Stimulated activated CD4-positive, alpha-beta T cell treated with anti-CD3 and anti-CD28 coated beads, Interleukin-12 subunit alpha, Interleukin-12 subunit beta, amount 100 ng/mL, for 4 hours (primary cell): Measurements from ENCODE around the gene SLFN12.
A peak's percentile ranks its signal among the peaks of the same experiment; 100 is the strongest.
"Not testable (repeated sequence)": the region's sequence is repeated elsewhere in the genome, so short reads cannot be mapped to it uniquely, and the experiment has no call there.

Experiments
- DNase-seq: peaks from one replicate; pipeline ENCODE4 v3.0.0-alpha.2; 2020

SLFN12 gene

GRCh38 chr17:35432176-35433074, at the start of gene SLFN12:
Gene SLFN12, minus strand, starts transcription at chr17:35432500. Its CDS starts 9,472 bp downstream, at chr17:35423028.
- DNase-seq = peak; percentile 14

- no peak for DNase-seq
Measured at GRCh38 chr17:35479271-35479670, 47.0 kb upstream of the SLFN12 start.

GRCh38 chr17:35477248-35477647, 44.9 kb upstream of the SLFN12 start:
- no peak for DNase-seq

- DNase-seq = no peak
Measured at GRCh38 chr17:35476283-35476820, 44.1 kb upstream of the SLFN12 start.

DNA sequence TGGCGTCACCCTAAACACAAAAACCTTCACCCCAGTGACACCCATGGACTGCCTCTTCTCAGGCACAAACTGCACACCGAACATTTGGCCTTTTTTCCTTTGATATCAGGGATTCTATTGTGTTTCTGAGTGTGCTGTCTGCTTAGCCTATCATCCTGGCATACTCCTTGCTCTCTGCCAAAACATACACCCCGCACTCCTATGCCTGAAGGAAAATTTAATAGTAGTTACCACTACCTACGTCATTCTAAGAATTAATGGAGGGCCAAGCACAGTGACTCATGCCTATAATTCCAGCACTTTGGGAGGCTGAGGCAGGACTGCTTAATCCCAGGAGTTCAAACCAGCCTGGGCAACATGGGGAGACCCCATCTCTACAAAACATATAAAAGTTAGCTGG, 36.2 kb upstream of the SLFN12 start:
- DNase-seq = no peak

DNA sequence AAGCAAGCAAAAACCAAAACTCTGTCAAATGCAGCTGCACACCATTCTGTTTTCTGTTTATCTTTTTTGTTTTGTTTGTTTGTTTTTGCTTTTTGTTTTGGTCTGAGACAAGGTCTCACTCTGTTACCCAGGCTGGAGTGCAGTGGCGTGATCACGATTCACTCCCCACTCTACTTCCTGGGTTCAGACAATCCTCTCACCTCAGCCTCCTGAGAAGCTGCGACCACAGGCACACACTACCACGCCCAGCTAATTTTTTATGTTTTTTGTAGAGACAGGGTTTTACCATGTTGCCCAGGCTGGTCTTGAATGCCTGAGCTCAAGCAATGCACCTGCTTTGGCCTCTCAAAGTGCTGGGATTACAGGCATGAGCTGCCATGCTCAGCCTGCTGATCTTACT, 35.5 kb upstream of the SLFN12 start:
- no peak for DNase-seq

DNA sequence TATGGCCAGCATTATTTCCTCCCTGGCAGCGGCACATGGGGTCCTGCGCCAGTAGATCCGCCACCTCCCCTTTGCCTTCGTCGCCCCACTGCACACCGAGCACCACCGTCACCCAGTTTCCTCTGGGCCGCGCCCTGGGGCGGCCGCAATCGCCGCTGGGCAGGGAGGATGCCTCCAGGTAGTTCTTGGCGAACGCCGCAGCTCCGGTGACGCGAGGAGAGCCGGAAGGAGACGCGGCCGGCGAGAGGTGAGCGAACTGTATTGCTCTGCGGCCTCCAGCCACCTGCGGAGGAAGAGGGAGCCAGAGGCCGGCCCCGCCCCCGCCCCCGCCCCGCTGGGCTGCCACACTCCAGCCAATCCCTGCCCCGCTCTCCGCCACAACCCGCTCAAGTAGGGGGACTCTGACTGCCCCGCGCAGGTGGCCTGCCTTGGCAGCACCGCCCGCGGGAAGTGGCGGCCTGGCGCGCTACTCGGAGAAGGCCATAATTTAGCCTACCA, 28.1 kb upstream of the SLFN12 start:
- peak; percentile 22 for DNase-seq

- not testable (repeated sequence) for DNase-seq
Measured at GRCh38 chr17:35454035-35454434, 21.7 kb upstream of the SLFN12 start.

GRCh38 chr17:35453171-35453570, 20.9 kb upstream of the SLFN12 start:
- DNase-seq = no peak

DNA sequence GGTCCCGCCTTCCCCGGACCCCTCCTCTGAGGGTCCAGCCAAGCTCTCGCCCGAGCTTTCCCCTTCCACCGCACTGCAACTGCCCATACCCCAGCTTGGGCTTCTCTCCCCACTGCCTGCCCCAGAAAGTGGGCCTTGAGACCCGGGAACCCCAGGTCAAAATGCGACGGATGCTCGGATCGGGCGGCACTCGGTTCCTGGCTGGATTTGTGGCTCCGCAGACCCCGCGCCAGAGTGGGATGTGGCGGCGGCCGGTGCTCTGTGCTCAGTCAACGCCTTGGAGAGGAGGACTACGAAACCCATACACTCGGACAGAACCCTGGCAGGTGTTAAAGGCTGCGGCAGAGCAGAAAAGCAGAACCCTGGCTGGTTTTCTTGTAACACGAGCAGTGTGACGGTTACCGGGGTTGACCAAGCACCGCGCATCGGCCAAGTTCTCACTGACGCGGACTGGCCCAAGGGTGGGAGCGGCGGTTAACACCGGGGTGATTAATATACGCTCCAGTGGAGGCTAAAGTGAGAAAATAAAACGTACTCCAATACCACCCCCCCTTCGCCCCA, 17.2 kb upstream of the SLFN12 start:
- DNase-seq = no peak

DNA sequence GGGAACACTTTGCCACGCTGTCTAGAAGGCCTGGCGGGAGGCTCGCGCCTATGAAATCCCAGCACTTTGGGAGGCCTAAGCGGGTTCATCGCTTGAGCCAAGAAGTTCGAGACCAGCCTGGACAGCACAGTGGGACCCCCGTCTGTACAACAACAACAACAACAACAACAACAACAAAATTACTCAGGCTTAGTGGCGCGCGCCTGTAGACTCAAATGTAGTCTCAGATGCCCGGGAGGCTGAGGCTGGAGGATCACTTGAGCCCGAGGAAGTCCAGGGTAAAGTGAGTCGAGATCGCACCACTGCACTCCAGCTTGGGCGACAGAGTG, 16.6 kb upstream of the SLFN12 start:
- no peak for DNase-seq

- peak; percentile 79 for DNase-seq
Measured at GRCh38 chr17:35448214-35448898, 16.1 kb upstream of the SLFN12 start, which contains the start of gene SLFN13. Gene SLFN13, minus strand, starts transcription at chr17:35448766. Its CDS starts 3,086 bp downstream, at chr17:35445680.

DNA sequence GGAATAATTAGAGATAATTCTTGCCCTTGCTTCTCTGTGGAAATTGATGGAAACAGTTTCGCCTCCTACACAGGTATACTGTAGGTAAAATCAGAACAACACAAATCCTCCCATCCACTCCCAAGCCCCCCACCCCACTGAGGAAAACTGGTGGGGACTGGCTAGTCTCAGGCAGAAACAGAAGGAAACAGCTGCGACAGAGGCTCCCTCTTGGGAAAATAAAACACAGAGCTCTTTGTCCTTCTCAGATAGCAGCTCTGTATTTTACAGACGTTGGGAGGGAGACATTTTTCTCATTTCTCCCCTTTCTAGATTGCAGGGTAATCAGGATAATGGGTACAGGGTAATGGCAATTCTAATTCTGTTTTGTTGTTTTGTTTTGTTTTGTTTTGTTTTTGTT, 15.2 kb upstream of the SLFN12 start:
- DNase-seq = no peak

DNA sequence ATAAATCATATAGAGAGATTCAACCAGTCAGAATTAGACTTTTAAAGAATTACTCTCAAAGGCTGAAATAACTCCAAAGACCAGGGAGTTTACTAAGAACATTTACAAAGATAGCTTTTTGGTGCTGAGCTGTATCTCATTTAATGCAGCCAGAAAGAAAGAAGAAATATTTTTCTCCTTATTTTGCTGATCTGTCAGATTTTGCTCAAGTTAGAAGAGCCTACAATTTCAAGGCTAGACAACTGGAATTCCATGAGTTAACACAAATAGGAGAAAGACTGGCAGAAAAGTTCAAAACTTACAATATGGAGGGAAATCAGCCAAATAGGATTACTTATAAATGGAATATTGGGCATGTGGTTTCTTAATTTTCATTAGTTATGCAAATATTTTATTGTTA, 6.1 kb upstream of the SLFN12 start:
- no peak for DNase-seq

GRCh38 chr17:35433075-35433894, 985 bp upstream of the SLFN12 start:
- DNase-seq = peak; percentile 55

- no peak for DNase-seq
Measured at GRCh38 chr17:35429702-35430101, 2.6 kb downstream of the SLFN12 start.

GRCh38 chr17:35428229-35428628, 4.1 kb downstream of the SLFN12 start:
- no peak for DNase-seq

DNA sequence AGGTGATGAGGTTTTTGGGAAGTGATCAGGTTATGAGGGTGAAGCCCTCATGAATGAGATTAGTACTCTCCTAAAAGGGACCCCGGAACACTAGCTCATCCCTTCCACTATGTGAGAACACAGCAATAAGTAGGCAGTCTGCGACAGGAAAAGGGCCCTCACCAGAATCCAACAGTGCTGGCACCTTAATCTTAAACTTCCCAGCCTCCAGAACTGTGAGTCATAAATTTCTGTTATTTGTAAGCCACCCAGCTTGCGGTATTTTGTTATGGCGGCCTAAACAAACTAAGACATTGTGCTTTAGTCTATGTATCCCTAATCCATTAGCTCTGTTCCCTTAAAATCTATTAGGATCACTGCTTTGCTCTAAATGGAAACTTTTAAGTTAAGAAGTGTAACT, 8.5 kb downstream of the SLFN12 start:
- no peak for DNase-seq

DNA sequence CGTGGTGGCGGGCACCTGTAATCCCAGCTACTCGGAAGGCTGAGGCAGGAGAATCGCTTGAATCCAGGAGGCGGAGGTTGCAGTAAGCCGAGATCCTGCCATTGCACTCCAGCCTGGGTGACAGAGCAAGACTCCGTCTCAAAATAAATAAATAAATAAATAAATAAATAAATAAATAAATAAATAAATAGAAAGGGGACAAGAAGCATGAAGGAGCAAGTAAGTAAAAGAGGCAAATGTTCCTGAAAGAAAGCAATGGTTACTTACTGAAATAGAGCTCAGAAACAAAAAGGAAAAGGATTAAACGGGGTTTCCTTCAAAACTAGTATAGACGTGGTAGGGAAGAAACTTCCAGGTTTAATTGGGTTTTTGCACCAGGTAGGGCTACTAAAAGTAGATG, 11.2 kb downstream of the SLFN12 start:
- not testable (repeated sequence) for DNase-seq

GRCh38 chr17:35416659-35417058, 15.6 kb downstream of the SLFN12 start:
- no peak for DNase-seq

DNA sequence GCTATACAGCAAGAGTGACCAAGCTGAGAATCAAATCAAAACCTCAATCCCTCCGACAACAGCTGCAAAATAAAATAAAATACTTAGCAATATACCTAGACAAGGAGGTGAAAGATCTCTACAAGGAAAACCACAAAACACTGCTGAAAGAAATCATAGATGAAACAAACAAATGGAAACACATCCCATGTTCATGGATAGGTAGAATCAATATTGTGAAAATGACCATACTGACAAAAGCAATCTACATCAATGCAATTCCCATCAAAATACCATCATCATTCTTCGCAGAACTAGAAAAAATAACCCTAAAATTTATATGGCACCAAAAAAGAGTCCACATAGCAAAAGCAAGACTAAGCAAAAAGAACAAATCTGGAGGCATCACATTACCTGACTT, 17.6 kb downstream of the SLFN12 start:
- DNase-seq = not testable (repeated sequence)

- DNase-seq = no peak
Measured at GRCh38 chr17:35414247-35414646, 18.1 kb downstream of the SLFN12 start.

GRCh38 chr17:35407531-35407930, 24.8 kb downstream of the SLFN12 start:
- no peak for DNase-seq
